HL-60 (cell line): Measurements from ENCODE around the gene DYNLT2.

Experiments
- DNase-seq, 2 experiments: peaks; one replicate each; pipeline ENCODE4 v3.0.0-alpha.2; 2010 to 2020; ENCODE audit warnings: low read depth in 1 of 2, low spot score in 1 of 2
- H3K27ac ChIP-seq: fragments of 250-450 bp; sonication (Bioruptor Pico); replicated peaks from 2 replicates; pipeline ENCODE4 v1.5.1; 2020; ENCODE audit warnings: mild to moderate bottlenecking, moderate library complexity
- H3K27me3 ChIP-seq: fragments of 250-450 bp; sonication (Bioruptor Pico); 2 replicates; pipeline ENCODE4 v1.5.1; 2021; ENCODE audit warnings: mild to moderate bottlenecking, moderate library complexity; ENCODE audit not compliant: insufficient read depth, poor library complexity, severe bottlenecking
- H3K4me3 ChIP-seq: replicated peaks from 2 replicates; pipeline ENCODE4 v1.5.1; 2011; ENCODE audit warnings: mild to moderate bottlenecking, control low read depth, low read length; ENCODE audit not compliant: insufficient read depth
- GABPA ChIP-seq: IDR thresholded peaks from 2 replicates; pipeline ENCODE4 v1.6.1; 2012; ENCODE audit warnings: low read depth
- POLR2AphosphoS5 ChIP-seq: IDR thresholded peaks from 2 replicates; pipeline ENCODE4 v1.6.1; 2012; ENCODE audit warnings: low read depth
- SPI1 ChIP-seq: IDR thresholded peaks from 2 replicates; pipeline ENCODE4 v1.6.1; 2012; ENCODE audit warnings: low read depth, mild to moderate bottlenecking, borderline replicate concordance
- TF ChIP-seq, protein P1 (sequence below): IDR thresholded peaks from one replicate; pipeline ENCODE4 v1.5.1; 2011; ENCODE audit warnings: low read length, control low read depth, inconsistent platforms; ENCODE audit not compliant: insufficient read depth
- TF ChIP-seq, protein P2 (sequence below): IDR thresholded peaks from 2 replicates; pipeline ENCODE4 v1.6.1; 2012; ENCODE audit warnings: low read depth; ENCODE audit not compliant: insufficient replicate concordance

The DYNLT2 gene

DNA sequence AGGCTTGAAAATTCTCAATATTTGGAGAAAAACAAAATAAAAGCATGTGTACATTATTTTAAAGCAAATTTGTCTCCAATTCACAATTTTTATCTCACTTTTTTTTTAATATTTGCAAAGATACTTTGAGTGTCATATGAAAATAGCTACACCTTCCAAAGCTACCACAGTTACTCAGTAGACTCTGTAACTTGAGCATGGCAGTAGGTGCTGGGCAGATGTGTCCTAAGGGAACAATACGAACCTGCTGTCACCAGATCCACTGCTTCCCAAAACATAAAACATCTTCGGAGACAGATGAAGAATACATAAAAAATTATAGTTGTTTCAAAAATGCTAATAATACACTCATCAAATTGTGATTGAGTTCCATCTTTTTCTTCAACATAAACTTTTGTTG, 60.1 kb downstream of the DYNLT2 start:
- H3K27ac ChIP-seq = no peak overlapping the region
- H3K27me3 ChIP-seq = no peaks in the 10 kb centered on the region
- TF ChIP-seq, protein P1, sequence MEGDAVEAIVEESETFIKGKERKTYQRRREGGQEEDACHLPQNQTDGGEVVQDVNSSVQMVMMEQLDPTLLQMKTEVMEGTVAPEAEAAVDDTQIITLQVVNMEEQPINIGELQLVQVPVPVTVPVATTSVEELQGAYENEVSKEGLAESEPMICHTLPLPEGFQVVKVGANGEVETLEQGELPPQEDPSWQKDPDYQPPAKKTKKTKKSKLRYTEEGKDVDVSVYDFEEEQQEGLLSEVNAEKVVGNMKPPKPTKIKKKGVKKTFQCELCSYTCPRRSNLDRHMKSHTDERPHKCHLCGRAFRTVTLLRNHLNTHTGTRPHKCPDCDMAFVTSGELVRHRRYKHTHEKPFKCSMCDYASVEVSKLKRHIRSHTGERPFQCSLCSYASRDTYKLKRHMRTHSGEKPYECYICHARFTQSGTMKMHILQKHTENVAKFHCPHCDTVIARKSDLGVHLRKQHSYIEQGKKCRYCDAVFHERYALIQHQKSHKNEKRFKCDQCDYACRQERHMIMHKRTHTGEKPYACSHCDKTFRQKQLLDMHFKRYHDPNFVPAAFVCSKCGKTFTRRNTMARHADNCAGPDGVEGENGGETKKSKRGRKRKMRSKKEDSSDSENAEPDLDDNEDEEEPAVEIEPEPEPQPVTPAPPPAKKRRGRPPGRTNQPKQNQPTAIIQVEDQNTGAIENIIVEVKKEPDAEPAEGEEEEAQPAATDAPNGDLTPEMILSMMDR = no peak
- TF ChIP-seq SPI1 = no peak
- TF ChIP-seq POLR2AphosphoS5 = no peak
- TF ChIP-seq, protein P2, sequence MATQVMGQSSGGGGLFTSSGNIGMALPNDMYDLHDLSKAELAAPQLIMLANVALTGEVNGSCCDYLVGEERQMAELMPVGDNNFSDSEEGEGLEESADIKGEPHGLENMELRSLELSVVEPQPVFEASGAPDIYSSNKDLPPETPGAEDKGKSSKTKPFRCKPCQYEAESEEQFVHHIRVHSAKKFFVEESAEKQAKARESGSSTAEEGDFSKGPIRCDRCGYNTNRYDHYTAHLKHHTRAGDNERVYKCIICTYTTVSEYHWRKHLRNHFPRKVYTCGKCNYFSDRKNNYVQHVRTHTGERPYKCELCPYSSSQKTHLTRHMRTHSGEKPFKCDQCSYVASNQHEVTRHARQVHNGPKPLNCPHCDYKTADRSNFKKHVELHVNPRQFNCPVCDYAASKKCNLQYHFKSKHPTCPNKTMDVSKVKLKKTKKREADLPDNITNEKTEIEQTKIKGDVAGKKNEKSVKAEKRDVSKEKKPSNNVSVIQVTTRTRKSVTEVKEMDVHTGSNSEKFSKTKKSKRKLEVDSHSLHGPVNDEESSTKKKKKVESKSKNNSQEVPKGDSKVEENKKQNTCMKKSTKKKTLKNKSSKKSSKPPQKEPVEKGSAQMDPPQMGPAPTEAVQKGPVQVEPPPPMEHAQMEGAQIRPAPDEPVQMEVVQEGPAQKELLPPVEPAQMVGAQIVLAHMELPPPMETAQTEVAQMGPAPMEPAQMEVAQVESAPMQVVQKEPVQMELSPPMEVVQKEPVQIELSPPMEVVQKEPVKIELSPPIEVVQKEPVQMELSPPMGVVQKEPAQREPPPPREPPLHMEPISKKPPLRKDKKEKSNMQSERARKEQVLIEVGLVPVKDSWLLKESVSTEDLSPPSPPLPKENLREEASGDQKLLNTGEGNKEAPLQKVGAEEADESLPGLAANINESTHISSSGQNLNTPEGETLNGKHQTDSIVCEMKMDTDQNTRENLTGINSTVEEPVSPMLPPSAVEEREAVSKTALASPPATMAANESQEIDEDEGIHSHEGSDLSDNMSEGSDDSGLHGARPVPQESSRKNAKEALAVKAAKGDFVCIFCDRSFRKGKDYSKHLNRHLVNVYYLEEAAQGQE = no peak
- TF ChIP-seq GABPA = no peak
- DNase-seq = no peak
- no peak overlapping the region for H3K4me3 ChIP-seq
